Thyroid gland (tissue), 4 donors: ENCODE results near the gene TICRR.

Experiments
- POLR2A ChIP-seq, 2 donors: fragments of 450-650 bp; IDR thresholded peaks; one replicate each; pipeline ENCODE4 v1.6.1; 2017; ENCODE audit warnings: antibody characterized with exemption in 2 of 2, mild to moderate bottlenecking in 2 of 2, moderate library complexity in 1 of 2
- TF ChIP-seq, protein P1 (sequence below), 6 experiments: fragments of 200-600 bp in 3 of 6; fragments of 450-650 bp in 3 of 6; sonication (generic) in 3 of 6; IDR thresholded peaks; one replicate each; pipeline ENCODE4 v1.5.1; 2016 to 2019; ENCODE audit warnings: antibody characterized with exemption in 6 of 6, mild to moderate bottlenecking in 2 of 6, inconsistent platforms in 1 of 6, moderate library complexity in 1 of 6

DNA sequence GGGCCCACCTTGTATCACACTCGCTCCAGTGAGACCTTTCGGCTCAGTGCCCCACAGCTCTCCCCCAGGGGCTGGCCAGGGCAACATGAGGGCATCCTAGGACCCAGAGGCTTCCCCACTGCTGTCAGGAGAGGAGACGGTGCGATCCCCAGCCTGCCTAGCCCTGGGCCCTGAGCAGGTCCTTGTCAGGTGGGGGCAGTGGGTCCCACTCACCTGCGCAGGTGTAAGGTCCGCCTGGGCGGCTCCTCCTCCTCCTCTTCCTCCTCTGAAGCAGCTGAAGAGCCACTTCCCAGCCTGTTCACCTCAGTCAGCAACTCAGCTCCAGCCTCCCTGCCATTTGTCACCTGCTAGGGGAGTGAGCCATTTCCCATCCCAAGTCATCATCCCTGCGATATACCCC lies 70.4 kb downstream of the TICRR start:
- TF ChIP-seq, protein P1, sequence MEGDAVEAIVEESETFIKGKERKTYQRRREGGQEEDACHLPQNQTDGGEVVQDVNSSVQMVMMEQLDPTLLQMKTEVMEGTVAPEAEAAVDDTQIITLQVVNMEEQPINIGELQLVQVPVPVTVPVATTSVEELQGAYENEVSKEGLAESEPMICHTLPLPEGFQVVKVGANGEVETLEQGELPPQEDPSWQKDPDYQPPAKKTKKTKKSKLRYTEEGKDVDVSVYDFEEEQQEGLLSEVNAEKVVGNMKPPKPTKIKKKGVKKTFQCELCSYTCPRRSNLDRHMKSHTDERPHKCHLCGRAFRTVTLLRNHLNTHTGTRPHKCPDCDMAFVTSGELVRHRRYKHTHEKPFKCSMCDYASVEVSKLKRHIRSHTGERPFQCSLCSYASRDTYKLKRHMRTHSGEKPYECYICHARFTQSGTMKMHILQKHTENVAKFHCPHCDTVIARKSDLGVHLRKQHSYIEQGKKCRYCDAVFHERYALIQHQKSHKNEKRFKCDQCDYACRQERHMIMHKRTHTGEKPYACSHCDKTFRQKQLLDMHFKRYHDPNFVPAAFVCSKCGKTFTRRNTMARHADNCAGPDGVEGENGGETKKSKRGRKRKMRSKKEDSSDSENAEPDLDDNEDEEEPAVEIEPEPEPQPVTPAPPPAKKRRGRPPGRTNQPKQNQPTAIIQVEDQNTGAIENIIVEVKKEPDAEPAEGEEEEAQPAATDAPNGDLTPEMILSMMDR (IDR thresholded peaks at IDR 0.05) = no peak
- TF ChIP-seq POLR2A (IDR thresholded peaks at IDR 0.05) = no peak
